HepG2 (cell line): ENCODE data around the gene AANAT. TPM values are rescaled to one million over a fixed set of nuclear protein-coding genes. Genes with fewer than 3 reads are reported as not detected.

Experiments used
- E2F1 ChIP-seq: sonication (generic); formaldehyde crosslinking; IDR thresholded peaks from 2 replicates; pipeline ENCODE4 v1.5.0; 2020; ENCODE audit warnings: missing genetic modification reagents
- GFI1 ChIP-seq: sonication (generic); formaldehyde crosslinking; IDR thresholded peaks from 2 replicates; pipeline ENCODE4 v1.5.0; 2020; ENCODE audit warnings: missing genetic modification reagents, mild to moderate bottlenecking, borderline replicate concordance
- GLI4 ChIP-seq: sonication (generic); formaldehyde crosslinking; IDR thresholded peaks from 2 replicates; pipeline ENCODE4 v1.5.1; 2020; ENCODE audit warnings: missing genetic modification reagents, mild to moderate bottlenecking, moderate library complexity, borderline replicate concordance
- NRL ChIP-seq: sonication (generic); formaldehyde crosslinking; IDR thresholded peaks from 2 replicates; pipeline ENCODE4 v1.5.0; 2020; ENCODE audit warnings: missing genetic modification reagents, mild to moderate bottlenecking, moderate library complexity, borderline replicate concordance
- PCBP2 ChIP-seq: fragments of 200-400 bp; formaldehyde crosslinking; optimal IDR thresholded peaks from 2 replicates; pipeline ENCODE3; 2018; ENCODE audit warnings: low read length, low read depth; ENCODE audit not compliant: poor library complexity, severe bottlenecking
- RARA ChIP-seq: IDR thresholded peaks from 2 replicates; pipeline ENCODE4 v1.6.1; 2016; ENCODE audit warnings: missing genetic modification reagents, missing compliant biosample characterization
- REST ChIP-seq, 2 experiments: IDR thresholded peaks; 2 replicates each; pipeline ENCODE4 v1.6.1; 2011 to 2012; ENCODE audit warnings: low read length in 2 of 2, borderline replicate concordance in 1 of 2, low read depth in 1 of 2, mild to moderate bottlenecking in 1 of 2, moderate library complexity in 1 of 2
- SMC3 ChIP-seq: IDR thresholded peaks from 2 replicates; pipeline ENCODE4 v1.6.1; 2011; ENCODE audit warnings: low read length, improper control_type of control experiment
- SRF ChIP-seq: IDR thresholded peaks from 2 replicates; pipeline ENCODE4 v1.6.1; 2011; ENCODE audit warnings: mild to moderate bottlenecking, low read depth, low read length, moderate library complexity
- THAP11 ChIP-seq: IDR thresholded peaks from 2 replicates; pipeline ENCODE4 v1.6.1; 2016; ENCODE audit warnings: missing biosample characterization, missing genetic modification reagents
- ZFP36L1 ChIP-seq: sonication (generic); formaldehyde crosslinking; IDR thresholded peaks from 2 replicates; pipeline ENCODE4 v1.8.0; 2022; ENCODE audit warnings: mild to moderate bottlenecking, missing genetic modification reagents, moderate library complexity
- ZNF33B ChIP-seq: sonication (generic); formaldehyde crosslinking; IDR thresholded peaks from 2 replicates; pipeline ENCODE4 v1.5.1; 2020; ENCODE audit warnings: mild to moderate bottlenecking, missing genetic modification reagents
- ZNF512 ChIP-seq: sonication (generic); formaldehyde crosslinking; IDR thresholded peaks from 2 replicates; pipeline ENCODE4 v1.4.0; 2020; ENCODE audit warnings: mild to moderate bottlenecking, missing genetic modification reagents
- ZNF546 ChIP-seq: sonication (generic); formaldehyde crosslinking; conservative IDR thresholded peaks from 2 replicates; pipeline ENCODE4 v1.8.1; 2023; ENCODE audit warnings: mild to moderate bottlenecking, missing genetic modification reagents
- ZNF567 ChIP-seq: sonication (generic); formaldehyde crosslinking; IDR thresholded peaks from 2 replicates; pipeline ENCODE4 v1.8.1; 2023; ENCODE audit warnings: mild to moderate bottlenecking, missing genetic modification reagents, borderline replicate concordance
- ZSCAN30 ChIP-seq: sonication (generic); formaldehyde crosslinking; IDR thresholded peaks from 2 replicates; pipeline ENCODE4 v1.5.0; 2020; ENCODE audit warnings: mild to moderate bottlenecking, missing genetic modification reagents
- polyA plus RNA-seq, 8 experiments: library from polyadenylated mRNA; depleted of rRNA in 3 of 8; stranded (reverse) in 7 of 8; unstranded in 1 of 8; fragments of >200 nt; fragmentation: Illumina TruSeq in 4 of 8; extraction: Trizol in 4 of 8; gene quantifications; 2 replicates each; pipeline versions ENCODE4 v1.2.1 to v1.2.3, GENCODE V29; 2011 to 2016; ENCODE audit warnings: low read depth in 4 of 8, missing spikeins in 1 of 8, mixed read lengths in 1 of 8; ENCODE audit not compliant: insufficient read depth in 1 of 8
- total RNA-seq, 5 experiments: library from RNA; depleted of rRNA; stranded (reverse); fragments of >200 nt; fragmentation: Illumina TruSeq; extraction: Trizol; gene quantifications; 2 replicates each; pipeline ENCODE4 v1.2.3, GENCODE V29; 2016; ENCODE audit warnings: low read depth in 1 of 5
- TF ChIP-seq, protein P1 (sequence below): sonication (generic); formaldehyde crosslinking; IDR thresholded peaks from 2 replicates; pipeline ENCODE4 v1.8.0; 2022; ENCODE audit warnings: mild to moderate bottlenecking, missing genetic modification reagents, moderate library complexity
- TF ChIP-seq, protein P2 (sequence below): sonication (generic); formaldehyde crosslinking; IDR thresholded peaks from 2 replicates; pipeline ENCODE4 v1.8.0; 2022; ENCODE audit warnings: missing genetic modification reagents, mild to moderate bottlenecking, moderate library complexity, borderline replicate concordance

The AANAT gene
- total and polyA plus RNA-seq, 2 of the 13 experiments (the other 11 are each of a cell fraction or from before 2014, with no cell fraction given) = 0.07 TPM; not detected in 1

DNA sequence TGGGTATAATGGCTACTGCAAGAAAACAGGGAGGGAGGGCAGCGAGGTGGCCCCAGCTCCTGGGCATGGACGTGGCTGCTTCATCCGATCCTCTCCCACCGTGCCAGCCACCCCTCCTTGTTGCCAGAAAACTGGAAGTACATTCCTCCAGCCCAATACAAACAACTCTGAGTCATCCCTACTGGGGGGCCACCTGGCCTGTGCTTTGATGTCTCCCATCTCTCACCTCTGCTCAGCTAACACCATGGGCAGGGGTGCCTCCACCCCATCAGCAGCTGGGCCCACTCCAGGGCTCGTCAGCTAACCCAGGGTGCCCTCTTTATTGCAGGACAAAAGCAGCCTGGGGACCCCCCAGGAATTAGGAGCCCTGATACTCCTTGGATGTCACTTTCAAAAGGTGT, 31.9 kb downstream of the AANAT start (continued):
- TF ChIP-seq SMC3 (no peak), ZNF567 (CRISPR knock-in tag) (no peak), ZNF33B (CRISPR knock-in tag) (no peak), ZSCAN30 (CRISPR knock-in tag) (no peak), SRF (no peak), PCBP2 (no peak), GLI4 (CRISPR knock-in tag) (no peak), RARA (CRISPR knock-in tag) (peak; percentile 90), ZNF512 (CRISPR knock-in tag) (no peak), ZNF546 (no peak; the same call in 1 of the 2 replicates), ZFP36L1 (CRISPR knock-in tag) (peak; percentile 84; the same call in 1 of the 2 replicates), THAP11 (peak; percentile 74), REST (IDR thresholded peaks at IDR 0.05; ENCODE audit: borderline replicate concordance in 1 of 2, low read depth in 1 of 2, low read length in 2 of 2) (no peak), NRL (CRISPR knock-in tag) (peak; percentile 36; the same call in 1 of the 2 replicates), GFI1 (CRISPR knock-in tag) (no peak), E2F1 (CRISPR knock-in tag) (no peak)
- TF ChIP-seq, protein P1, sequence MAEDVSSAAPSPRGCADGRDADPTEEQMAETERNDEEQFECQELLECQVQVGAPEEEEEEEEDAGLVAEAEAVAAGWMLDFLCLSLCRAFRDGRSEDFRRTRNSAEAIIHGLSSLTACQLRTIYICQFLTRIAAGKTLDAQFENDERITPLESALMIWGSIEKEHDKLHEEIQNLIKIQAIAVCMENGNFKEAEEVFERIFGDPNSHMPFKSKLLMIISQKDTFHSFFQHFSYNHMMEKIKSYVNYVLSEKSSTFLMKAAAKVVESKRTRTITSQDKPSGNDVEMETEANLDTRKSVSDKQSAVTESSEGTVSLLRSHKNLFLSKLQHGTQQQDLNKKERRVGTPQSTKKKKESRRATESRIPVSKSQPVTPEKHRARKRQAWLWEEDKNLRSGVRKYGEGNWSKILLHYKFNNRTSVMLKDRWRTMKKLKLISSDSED = no peak
- TF ChIP-seq, protein P2, sequence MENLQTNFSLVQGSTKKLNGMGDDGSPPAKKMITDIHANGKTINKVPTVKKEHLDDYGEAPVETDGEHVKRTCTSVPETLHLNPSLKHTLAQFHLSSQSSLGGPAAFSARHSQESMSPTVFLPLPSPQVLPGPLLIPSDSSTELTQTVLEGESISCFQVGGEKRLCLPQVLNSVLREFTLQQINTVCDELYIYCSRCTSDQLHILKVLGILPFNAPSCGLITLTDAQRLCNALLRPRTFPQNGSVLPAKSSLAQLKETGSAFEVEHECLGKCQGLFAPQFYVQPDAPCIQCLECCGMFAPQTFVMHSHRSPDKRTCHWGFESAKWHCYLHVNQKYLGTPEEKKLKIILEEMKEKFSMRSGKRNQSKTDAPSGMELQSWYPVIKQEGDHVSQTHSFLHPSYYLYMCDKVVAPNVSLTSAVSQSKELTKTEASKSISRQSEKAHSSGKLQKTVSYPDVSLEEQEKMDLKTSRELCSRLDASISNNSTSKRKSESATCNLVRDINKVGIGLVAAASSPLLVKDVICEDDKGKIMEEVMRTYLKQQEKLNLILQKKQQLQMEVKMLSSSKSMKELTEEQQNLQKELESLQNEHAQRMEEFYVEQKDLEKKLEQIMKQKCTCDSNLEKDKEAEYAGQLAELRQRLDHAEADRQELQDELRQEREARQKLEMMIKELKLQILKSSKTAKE (CRISPR knock-in tag) = peak; percentile 78; the same call in 1 of the 2 replicates
